GM12872 (cell line): ENCODE data around the gene AFAP1L2.

Experiments
- TF ChIP-seq, protein P1 (sequence below): IDR thresholded peaks from 3 replicates; pipeline ENCODE4 v1.5.1; 2011; ENCODE audit warnings: low read depth, mild to moderate bottlenecking, low read length, moderate library complexity; ENCODE audit not compliant: insufficient read depth

The AFAP1L2 gene

DNA sequence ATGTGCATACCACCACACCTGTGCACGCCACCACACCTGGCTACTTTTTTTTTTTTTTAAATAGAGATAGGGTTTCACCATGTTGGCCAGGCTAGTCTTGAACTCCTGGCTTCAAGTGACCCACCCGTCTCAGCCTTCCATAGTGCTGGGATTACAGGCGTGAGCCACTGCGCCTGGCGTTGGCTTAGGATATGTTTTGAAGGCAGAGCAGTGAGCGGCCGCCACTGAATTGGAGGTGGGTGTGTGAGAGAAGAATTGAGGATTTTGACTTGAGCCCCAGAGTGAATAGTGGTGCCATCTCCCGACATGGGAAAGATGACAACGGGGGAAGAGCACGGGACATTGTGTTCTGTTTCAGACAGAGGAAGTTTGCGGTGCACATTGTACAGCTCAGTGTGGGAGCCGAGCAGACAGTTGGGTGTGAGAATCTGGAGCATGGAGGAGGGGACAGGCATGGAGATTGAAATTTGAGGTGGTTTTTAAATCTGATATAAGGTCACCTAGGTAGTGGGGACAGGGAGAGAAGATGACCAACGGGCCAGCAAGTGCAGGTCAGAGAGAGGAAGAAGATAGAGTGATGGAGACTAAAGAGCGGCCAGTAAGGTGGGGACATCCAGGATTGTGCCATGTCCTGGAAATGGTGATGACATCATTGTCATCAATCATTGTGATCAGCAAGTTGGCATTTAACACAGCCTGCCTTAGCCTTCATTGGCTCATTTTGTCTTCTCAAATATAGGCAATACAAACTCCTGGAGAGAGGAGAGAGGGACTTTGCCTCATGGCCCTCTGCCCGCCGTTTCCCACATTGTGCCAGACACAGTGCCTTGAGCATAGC lies 129.5 kb downstream of the AFAP1L2 start:
- TF ChIP-seq, protein P1, sequence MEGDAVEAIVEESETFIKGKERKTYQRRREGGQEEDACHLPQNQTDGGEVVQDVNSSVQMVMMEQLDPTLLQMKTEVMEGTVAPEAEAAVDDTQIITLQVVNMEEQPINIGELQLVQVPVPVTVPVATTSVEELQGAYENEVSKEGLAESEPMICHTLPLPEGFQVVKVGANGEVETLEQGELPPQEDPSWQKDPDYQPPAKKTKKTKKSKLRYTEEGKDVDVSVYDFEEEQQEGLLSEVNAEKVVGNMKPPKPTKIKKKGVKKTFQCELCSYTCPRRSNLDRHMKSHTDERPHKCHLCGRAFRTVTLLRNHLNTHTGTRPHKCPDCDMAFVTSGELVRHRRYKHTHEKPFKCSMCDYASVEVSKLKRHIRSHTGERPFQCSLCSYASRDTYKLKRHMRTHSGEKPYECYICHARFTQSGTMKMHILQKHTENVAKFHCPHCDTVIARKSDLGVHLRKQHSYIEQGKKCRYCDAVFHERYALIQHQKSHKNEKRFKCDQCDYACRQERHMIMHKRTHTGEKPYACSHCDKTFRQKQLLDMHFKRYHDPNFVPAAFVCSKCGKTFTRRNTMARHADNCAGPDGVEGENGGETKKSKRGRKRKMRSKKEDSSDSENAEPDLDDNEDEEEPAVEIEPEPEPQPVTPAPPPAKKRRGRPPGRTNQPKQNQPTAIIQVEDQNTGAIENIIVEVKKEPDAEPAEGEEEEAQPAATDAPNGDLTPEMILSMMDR, result no peak

- TF ChIP-seq, protein P1, result no peak
Observed at GRCh38 chr10:114273910-114274309, 130.4 kb downstream of the AFAP1L2 start.

GRCh38 chr10:114272696-114273095 lies 131.6 kb downstream of the AFAP1L2 start:
- TF ChIP-seq, protein P1, result no peak

- TF ChIP-seq, protein P1, result no peak
Observed at GRCh38 chr10:114271779-114272167, 132.5 kb downstream of the AFAP1L2 start.

DNA sequence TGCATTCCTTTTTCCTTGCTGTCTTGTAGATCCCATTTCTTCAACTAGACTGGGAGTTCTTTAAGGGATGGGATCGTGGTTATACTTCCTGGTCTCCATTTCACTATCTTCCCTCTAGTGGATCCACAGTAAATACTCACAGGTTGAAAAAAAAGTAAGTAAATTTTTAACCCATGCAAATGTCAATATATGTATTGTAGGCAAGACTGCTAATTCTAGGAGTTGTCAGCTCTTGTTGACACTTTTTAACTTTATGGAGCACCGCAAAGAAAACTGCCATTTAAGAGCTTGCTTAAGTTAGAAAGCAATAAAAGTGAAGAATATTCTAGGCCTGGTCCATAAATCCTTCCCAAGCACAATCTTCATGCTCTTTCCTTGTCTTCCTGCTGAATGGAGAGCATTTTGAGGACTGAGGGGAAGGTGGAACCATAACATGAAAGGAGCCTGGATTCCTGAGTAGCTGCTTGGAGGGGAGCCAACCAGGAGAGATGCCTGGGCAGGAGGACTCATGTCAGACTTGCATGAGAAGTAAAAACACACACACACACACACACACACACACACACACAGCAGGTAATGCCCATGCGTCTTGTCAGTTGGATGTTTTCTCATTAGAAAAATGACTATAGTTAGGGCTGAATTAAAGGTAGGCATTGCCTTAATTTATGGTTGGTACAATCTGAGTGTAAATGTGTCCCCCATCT lies 133.1 kb downstream of the AFAP1L2 start:
- TF ChIP-seq, protein P1, result no peak

DNA sequence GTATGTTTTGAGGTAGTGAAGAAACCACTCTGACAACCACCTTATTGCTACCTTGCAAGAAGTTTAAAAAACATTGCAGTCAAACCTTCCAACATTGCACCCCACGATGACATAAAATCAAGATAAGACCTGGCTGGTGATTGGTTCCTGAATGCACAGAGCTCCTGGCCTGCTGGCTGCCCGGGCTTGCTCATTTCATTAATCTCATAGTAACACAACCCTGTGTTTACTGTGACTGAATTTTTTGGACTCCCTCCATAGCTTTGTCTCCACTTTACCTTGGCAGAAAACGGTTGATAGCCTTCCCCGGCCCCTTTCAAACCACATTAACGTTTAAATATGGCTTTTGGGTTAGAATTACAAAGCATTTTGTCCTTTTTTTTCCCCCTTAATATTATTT lies 137.8 kb downstream of the AFAP1L2 start:
- TF ChIP-seq, protein P1, result no peak

GRCh38 chr10:114265392-114266053 lies 138.8 kb downstream of the AFAP1L2 start:
- TF ChIP-seq, protein P1, result no peak
